ENCODE results near the gene DCN.

Gene DCN

DNA sequence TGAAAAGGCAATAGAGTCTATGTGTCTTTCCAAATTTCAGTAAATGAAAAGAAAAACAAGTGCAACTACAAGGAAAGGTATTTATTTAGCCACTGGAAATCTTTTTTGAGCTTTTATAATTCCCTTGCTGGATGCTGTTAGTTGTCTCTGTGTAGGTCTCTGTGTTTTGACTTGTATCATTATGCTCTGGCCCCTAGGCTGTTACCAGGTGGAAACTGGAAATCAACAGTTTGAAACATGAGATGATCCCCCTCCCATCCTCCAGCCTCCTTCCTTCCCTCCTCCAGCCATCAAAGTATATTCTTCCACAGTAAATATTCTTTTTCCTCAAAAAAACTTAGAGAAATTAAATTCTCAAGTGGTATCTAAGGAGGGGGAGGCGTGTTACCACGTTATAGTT lies 934 bp upstream of the DCN start:
- no peaks in the 10 kb centered on the region for H3K79me2 ChIP-seq (ENCODE audit: control insufficient read depth, low read length)
- no peaks in the 10 kb centered on the region for H3K9me3 ChIP-seq (ENCODE audit: control insufficient read depth, insufficient read depth, low read length)
- TF ChIP-seq EZH2phosphoT487 (IDR thresholded peaks at IDR 0.05; ENCODE audit: borderline replicate concordance, low read length), result no peak
- TF ChIP-seq, protein P1, sequence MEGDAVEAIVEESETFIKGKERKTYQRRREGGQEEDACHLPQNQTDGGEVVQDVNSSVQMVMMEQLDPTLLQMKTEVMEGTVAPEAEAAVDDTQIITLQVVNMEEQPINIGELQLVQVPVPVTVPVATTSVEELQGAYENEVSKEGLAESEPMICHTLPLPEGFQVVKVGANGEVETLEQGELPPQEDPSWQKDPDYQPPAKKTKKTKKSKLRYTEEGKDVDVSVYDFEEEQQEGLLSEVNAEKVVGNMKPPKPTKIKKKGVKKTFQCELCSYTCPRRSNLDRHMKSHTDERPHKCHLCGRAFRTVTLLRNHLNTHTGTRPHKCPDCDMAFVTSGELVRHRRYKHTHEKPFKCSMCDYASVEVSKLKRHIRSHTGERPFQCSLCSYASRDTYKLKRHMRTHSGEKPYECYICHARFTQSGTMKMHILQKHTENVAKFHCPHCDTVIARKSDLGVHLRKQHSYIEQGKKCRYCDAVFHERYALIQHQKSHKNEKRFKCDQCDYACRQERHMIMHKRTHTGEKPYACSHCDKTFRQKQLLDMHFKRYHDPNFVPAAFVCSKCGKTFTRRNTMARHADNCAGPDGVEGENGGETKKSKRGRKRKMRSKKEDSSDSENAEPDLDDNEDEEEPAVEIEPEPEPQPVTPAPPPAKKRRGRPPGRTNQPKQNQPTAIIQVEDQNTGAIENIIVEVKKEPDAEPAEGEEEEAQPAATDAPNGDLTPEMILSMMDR (IDR thresholded peaks at IDR 0.05; ENCODE audit: low read depth, low read length, poor library complexity, severe bottlenecking), result no peak
- no peaks in the 10 kb centered on the region for H3K27me3 ChIP-seq (ENCODE audit: control insufficient read depth, low read length)
- H4K20me1 ChIP-seq (ENCODE audit: control insufficient read depth, insufficient read depth, low read depth, low read length), result no peaks in the 10 kb centered on the region
- no peaks in the 10 kb centered on the region for H3K9me2 ChIP-seq (replicated peaks; ENCODE audit: control insufficient read depth, low read length)
- H3K27ac ChIP-seq (ENCODE audit: low read depth, low read length), result no peak overlapping the region
- no peaks in the 10 kb centered on the region for H3K36me3 ChIP-seq (ENCODE audit: control insufficient read depth, low read length)
- no peak overlapping the region for H3K4me3 ChIP-seq (ENCODE audit: low read length)
- H3K4me2 ChIP-seq (ENCODE audit: low read length), result no peak overlapping the region
- H3F3A ChIP-seq (ENCODE audit: control insufficient read depth, insufficient read depth), result no peaks in the 10 kb centered on the region
- no peaks in the 10 kb centered on the region for H3K4me1 ChIP-seq (ENCODE audit: control insufficient read depth, low read length)

DNA sequence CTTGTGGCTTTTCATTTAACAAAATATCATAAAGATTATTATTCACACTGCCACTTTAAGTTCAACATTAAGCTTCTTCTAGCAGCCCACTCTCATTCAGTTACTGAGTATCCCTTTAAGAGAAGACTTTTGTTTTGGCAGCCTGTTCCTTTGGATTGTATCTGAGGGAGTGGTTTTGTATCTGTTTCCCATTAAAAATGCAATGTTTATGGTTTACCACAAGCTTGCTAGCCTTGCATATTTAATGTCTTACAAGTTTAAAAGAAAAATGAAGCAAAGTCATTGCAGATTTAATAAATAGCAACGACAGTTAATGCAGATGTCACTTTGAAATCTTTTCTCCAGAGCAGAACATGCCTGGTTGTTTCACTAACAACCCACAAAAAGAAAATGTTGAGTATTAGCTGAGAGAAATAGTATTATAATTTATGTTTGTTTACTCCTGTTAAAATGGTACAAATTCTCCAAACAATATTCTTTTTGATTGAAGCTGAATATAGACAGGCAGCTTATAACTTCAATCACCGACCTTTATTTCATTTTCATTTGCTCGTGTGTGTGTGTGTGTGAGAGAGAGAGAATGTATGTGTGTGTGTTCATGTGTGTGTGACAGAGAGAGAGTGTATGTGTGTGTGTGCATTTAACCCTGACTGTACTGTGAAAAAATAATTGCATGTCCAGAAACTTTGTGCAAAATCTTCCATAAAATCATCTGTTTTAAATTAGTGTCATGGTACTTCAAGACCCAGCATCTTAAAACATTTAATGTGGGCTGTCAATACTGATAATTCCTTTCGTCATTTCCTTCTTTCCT lies 1.8 kb downstream of the DCN start:
- Histone ChIP-seq H3K9me2 (replicated peaks; ENCODE audit: control insufficient read depth, low read length) (no peaks in the 10 kb centered on the region), H3K4me1 (ENCODE audit: control insufficient read depth, low read length) (no peaks in the 10 kb centered on the region), H3F3A (ENCODE audit: control insufficient read depth, insufficient read depth) (no peaks in the 10 kb centered on the region), H4K20me1 (ENCODE audit: control insufficient read depth, insufficient read depth, low read depth, low read length) (no peaks in the 10 kb centered on the region), H3K36me3 (ENCODE audit: control insufficient read depth, low read length) (no peaks in the 10 kb centered on the region), H3K4me3 (ENCODE audit: low read length) (no peak overlapping the region), H3K27ac (ENCODE audit: low read depth, low read length) (no peak overlapping the region), H3K4me2 (ENCODE audit: low read length) (no peak overlapping the region), H3K27me3 (ENCODE audit: control insufficient read depth, low read length) (no peaks in the 10 kb centered on the region), H3K9me3 (ENCODE audit: control insufficient read depth, insufficient read depth, low read length) (no peaks in the 10 kb centered on the region), H3K79me2 (ENCODE audit: control insufficient read depth, low read length) (no peaks in the 10 kb centered on the region)
- TF ChIP-seq, protein P1 (IDR thresholded peaks at IDR 0.05; ENCODE audit: low read depth, low read length, poor library complexity, severe bottlenecking), result no peak
- no peak for TF ChIP-seq EZH2phosphoT487 (IDR thresholded peaks at IDR 0.05; ENCODE audit: borderline replicate concordance, low read length)

DNA sequence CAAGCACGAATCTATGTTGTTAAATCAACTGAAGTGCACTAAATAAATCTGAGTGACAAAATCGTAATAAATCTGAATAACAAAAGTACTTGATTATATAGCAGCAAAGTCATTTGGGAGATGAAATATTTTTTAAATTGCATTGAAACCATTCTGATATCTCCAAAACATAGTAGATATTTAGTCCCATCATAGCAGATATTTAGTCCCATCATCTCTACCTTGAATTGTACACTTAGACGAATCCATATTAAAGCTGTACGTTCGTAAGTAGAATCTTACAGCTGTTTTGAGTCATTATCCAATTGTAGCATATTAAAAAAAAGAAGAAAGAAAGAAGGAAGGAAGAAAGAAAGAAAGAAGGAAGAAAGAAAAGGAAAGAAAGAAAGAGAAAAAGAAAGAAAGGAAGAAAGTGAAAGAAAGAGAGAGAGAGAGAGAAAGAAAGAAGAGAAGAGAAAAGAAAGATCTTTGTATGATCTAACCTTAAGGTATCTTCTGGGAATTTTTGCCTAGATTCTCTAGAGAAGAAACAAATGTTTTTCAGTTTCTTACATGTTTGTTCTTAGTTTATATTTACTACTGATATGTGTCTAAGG lies 2.6 kb downstream of the DCN start:
- Histone ChIP-seq H3K36me3 (ENCODE audit: control insufficient read depth, low read length) (no peaks in the 10 kb centered on the region), H3K4me2 (ENCODE audit: low read length) (no peak overlapping the region), H3K4me3 (ENCODE audit: low read length) (no peak overlapping the region), H4K20me1 (ENCODE audit: control insufficient read depth, insufficient read depth, low read depth, low read length) (no peaks in the 10 kb centered on the region), H3K4me1 (ENCODE audit: control insufficient read depth, low read length) (no peaks in the 10 kb centered on the region), H3K79me2 (ENCODE audit: control insufficient read depth, low read length) (no peaks in the 10 kb centered on the region), H3K9me3 (ENCODE audit: control insufficient read depth, insufficient read depth, low read length) (no peaks in the 10 kb centered on the region), H3K9me2 (replicated peaks; ENCODE audit: control insufficient read depth, low read length) (no peaks in the 10 kb centered on the region), H3K27ac (ENCODE audit: low read depth, low read length) (no peak overlapping the region), H3F3A (ENCODE audit: control insufficient read depth, insufficient read depth) (no peaks in the 10 kb centered on the region), H3K27me3 (ENCODE audit: control insufficient read depth, low read length) (no peaks in the 10 kb centered on the region)
- TF ChIP-seq EZH2phosphoT487 (IDR thresholded peaks at IDR 0.05; ENCODE audit: borderline replicate concordance, low read length), result no peak
- TF ChIP-seq, protein P1 (IDR thresholded peaks at IDR 0.05; ENCODE audit: low read depth, low read length, poor library complexity, severe bottlenecking), result no peak

Measured in DOHH2 (cell line).